IPS-NIHi7 (cell line): Measurements from ENCODE around the gene IRF7.

Source experiments
- DNase-seq: peaks from one replicate; pipeline ENCODE4 v3.0.0; 2012; ENCODE audit warnings: mixed read lengths; ENCODE audit errors: extremely low spot score

Gene IRF7

DNA sequence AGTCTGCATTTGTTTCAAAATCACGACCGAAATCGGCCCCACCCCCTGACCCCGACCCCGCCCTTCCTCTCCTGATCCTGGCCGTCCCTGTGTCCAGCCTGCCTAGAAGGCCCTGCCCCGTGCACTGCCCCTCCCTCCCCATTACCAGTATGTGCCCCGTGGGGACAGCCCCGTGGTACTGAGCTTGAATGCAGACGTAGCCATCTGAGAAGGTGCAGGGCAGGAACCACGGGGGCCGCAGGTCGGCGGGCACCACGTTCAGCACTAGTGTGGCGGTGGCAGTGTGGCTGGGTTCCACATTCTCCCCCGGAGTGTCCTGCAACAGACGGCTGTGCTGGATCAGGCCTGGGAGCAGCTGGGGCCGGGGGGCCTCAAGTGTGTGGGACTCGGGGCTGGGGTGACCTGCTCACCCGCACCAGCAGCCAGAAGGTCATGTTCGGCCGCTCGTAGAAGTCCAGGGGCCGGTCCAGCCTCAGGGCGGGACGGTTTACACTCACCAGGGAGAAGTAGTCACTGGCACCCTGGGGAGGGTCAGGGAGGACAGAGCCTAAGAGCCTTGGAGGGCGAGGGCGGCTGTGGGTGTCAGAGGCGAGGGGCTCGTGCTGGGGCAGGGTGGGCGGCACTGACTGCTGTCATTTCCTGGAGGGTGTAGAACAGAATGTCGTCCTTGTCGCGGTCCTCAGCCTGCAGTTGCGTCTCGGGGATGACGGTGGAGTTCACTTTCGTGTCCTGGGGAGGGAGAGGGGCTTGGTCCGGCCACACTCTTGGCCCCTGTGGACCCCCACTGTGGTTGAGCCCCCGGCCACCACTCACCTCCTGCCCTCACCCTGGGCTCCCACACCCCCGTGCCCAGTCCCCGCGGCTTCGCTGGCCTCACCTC lies 5.4 kb upstream of the IRF7 start:
- no peak for DNase-seq

DNA sequence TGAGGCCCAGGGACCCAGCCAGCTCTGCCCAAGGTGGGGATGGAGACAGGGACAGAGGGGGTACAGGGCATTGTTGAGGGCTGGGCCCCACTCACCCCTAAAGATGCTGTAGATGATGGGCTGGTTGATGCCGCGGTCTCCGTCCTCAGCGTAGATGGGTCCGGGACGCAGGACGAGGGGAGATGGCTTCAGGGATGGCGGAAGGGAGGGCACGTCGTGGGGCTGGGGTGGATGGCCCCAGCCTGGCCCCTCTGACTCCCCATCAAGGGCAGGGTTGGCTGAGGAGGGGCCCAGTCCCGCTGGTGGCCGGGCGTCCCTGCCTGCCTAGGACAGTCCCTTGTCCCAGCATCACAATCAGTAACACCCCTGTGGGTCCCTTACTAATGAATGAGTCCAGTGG lies 4.5 kb upstream of the IRF7 start:
- no peak for DNase-seq

DNA sequence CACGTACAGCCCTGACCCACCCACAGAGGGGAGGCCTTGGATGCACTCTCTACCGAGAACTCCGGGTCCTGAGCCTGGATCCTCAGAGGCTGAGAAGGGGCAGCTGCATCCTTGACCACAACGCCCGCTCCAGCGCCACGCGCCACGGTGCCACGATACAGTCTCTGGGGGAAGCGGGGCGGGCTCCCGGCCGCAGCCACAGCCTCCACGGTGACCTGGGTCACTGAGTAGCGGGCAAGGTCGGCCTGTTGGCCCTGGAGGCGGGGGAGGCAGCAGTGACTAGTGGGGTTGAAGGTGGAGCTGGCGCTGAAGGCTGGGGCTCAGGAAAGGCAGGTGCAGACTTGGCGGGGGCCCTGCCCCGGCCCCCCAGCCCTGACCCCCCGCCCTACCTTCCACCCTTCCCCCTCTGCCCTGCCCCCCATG lies 3.9 kb upstream of the IRF7 start:
- no peak for DNase-seq

DNA sequence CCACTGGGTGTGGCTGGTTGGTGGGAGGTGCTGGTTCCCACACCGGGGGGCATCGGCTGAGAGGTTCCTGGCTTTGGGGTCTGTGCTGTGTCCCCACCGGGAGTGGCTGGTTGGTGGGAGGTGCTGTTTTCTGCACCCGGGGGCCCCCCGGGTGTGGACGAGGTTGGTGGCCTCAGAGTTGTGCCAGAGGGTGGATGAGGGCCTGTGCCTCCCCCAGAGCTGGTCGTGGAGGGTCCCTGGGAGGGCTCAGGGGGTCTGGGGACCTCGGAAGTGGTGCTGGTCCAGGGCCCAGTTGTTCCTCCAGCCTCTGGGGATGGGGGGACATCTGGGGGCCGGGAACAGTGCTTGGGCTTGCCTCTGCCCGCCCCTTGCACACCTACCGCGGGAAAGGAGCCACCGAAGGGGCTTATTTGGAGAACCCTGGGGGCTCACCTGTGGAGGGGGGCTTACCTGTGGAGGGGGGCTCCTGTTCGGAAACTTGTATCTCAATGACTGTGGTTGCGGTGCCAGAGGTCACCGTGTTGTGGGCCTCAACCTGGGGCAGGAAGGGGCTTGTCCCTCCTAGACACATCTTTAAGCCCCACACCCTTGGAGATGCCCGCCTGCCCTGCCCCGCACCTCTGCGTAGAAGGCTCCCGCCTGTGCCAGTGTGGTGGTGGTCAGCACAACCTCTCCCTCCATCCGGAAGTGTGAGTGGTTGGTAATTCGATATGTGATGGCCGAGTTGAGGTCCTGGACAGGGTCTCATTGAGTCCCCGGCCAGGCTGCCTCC lies 3.3 kb upstream of the IRF7 start:
- no peak for DNase-seq

DNA sequence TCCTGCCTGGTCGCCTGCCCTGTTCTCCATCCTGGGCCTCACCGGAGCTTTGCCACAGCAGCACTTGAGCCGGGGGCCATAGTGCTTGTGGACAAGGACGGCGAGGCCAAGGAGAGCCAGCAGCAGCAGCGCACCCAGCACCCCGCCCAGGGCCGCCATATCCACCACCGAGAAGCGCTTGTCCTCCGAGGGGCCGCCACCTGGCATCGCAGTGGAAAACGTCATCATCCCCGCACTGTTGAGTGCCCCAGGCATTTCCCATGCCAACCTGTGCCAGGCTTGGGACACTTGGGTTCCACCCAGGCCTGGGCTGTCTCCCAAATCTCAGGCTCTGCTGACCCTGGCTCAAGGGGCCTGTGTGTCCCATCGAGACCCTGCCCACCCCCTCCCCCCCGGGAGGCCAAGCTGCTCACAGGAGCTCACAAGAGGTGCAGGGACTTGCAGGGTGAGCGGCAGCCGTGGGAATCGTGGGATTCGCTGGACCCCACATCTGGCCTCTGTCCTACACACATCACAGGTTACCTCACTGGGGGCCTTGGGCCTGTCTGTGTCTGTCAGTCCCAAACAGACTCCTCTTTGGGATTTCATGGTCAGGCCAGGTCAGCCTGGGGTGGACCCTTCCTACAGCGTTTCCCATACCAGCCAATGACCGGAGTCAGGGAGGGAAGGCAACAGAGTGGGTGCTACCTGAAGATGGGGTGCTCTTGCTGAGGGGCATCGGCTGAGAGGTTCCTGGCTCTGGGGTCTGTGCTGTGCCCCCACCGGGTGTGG lies 2.3 kb upstream of the IRF7 start:
- DNase-seq, result no peak

DNA sequence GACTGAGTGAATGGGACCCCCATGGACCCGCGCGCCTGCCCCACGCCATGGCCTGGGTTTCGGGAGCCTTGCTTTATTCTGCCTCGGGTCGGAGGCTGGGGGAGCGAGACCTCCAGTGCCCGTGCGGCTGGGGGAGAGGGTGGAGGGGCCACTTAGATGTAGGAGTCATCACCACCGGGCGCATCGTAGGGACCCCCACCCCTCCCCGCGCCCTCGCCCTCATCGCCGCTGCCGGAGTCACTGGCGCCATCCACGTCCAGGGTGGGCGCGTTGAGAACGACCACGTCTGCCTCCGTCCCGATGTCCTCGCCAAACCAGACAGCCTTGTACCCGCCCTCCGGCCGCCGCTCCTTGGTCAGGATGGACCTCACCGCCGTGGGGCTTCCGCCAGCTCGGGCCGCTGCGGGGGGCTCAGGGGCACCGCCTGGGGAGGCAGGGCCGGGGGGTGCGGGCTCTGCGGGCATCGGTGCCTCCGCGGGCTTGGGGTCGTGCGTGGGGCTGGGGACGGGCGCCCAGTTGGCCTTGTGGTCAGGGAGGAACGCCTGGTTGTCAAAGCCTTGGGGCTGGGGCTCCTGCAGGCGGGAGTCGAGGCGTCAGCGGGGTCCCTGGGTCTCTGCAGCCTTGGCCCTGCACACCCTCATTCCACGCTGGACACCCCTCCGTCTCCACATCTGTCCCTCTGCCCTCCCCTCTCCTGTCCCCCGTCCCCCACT lies 1.6 kb upstream of the IRF7 start:
- no peak for DNase-seq

DNA sequence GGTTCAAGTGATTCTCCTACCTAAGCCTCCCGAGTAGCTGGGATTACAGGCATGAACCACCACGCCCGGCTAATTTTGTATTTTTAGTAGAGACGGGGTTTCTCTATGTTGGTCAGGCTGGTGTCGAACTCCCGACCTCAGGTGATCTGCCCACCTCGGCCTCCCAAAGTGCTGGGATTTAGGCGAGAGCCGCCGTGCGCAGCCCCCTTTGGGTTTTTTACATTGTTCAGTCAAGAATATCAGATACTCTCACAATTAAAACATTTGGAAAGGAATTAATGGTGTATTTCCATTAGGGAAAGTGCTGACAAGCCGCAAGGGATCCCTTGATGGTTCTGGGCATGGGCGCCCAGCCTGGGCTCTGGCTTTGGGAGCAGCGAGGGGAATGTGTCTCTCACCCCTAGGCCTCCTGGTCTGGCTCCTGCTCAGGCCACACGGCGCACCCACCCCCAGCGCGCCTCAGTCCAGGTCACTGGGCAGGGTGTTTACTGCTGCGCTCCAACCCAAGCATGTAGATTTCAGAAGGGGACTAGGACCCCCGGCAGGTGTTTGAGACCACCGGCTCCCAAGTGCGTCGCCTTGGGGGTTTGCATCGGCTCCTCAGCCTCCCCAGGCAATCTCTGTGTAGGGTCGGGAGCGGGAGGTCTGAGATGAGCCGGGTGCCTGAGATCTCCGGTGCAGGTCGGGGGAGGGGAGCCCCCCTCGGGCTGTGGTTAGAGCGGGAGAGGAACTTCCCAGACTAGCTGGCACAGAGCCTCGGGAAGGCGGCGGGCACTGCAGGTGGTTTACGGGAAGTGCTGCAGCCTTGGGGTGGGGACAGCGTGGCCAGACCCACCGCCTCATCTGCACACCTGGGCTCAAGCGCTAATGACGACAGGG lies 809 bp upstream of the IRF7 start:
- DNase-seq, result no peak

DNA sequence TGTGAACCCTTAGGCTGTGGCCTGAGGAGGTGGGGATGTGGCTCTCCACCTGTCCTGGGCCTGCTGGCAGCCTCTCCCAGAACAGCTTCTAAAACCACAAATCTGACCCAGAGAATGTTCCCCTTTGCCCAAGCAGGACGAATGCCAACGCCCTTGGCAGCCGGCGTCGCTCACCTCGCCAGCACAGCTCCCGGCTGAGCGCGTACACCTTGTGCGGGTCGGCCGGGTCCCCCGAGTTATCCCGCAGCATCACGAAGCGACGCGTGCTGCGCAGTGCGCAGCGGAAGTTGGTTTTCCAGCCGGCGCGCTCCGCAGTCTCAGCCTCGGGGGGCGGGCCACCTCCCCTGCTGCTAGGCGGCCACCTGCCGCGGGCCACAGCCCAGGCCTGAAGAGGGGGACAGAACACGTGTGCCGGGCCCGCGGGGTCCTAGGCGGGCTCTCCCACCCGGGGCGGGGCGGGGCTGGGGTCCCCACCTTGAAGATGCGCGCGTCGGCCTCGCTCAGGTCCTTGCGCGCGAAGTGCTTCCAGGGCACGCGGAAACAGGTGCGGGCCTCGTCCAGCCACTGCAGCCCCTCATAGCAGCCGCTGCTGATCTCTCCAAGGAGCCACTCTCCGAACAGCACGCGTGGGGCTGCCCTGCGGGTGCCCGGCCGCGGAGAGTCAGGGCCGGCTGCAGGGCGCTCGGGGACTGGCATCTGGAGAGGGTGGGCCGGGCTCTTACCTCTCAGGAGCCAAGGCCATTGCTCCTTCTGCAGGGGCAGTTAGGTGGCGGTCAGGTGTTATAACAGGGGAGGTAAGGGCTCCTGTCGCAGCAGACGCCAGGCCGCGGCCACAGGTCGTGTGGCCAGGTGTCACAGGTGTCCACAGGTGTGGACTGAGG lies 887 bp downstream of the IRF7 start:
- DNase-seq, result no peak

DNA sequence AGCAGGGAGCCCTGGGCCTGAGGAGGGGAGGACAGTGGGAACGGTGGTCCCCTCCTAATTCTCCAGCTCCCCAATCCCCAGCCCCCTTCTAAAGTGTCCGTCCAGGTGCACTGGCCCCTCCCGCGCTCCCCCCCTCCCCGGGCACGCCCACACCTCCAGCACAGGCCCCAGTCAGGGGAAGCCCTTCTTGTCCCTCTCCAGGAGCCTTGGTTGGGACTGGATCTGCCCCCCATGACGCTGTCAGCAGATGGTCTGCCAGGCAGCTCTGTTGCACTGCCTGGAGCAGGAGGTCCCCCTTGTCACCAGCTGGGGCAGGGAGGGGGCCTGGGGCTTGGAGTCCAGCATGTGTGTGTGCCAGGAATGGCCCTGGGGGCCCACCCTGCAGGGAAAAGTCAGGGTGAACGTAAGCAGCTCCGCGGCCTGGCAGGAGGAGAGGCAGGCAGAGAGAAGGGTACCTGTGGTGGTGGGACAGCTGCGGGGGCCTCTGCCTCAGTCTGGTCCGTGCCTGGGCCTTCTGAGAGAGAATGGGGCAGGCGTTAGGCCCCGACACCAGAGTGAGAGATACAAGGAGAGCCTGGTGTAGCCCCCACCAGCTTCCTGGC lies 1.6 kb downstream of the IRF7 start:
- no peak for DNase-seq

DNA sequence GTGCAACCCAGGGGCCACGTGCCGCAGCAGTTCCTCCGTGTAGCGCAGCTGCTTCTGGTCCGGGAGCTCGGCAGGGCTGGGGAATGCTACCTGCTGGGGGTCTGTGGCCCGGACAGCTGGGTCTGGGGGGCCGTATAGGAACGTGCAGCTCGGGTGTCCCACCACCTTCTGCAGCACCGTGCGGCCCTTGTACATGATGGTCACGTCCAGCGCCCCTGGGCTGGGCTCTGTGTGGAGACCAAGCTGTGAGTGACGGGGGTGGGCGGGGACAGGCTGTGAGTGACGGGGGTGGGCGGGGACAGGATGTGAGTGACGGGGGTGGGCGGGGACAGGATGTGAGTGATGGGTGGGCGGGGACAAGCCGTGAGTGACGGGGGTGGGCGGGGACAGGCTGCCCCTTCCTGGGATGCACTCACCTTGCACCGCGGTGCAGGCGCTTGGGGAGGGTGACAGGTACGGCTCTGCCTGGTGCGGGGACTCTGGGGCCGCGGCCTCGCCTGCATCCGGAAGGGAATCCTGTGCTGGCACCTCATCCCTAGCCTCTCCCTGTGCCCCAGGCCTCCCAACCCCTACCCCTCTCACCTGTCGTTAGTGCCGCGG lies 2.3 kb downstream of the IRF7 start:
- peak; percentile 88 for DNase-seq

DNA sequence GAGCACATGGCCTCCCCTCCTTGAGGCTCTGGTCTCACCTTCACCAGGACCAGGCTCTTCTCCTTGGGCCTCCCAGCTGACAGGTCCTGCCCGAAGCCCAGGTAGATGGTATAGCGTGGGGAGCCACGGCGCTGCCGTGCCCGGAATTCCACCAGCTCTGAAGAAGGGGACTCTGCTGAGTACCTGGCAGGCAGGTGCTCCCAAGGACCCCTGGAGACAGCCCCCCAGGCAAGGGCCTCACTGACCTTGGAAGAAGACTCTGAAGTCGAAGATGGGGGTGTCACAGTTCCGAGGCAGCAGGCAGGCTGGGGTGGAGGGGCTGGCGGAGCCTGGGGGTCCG lies 2.8 kb downstream of the IRF7 start:
- no peak for DNase-seq

DNA sequence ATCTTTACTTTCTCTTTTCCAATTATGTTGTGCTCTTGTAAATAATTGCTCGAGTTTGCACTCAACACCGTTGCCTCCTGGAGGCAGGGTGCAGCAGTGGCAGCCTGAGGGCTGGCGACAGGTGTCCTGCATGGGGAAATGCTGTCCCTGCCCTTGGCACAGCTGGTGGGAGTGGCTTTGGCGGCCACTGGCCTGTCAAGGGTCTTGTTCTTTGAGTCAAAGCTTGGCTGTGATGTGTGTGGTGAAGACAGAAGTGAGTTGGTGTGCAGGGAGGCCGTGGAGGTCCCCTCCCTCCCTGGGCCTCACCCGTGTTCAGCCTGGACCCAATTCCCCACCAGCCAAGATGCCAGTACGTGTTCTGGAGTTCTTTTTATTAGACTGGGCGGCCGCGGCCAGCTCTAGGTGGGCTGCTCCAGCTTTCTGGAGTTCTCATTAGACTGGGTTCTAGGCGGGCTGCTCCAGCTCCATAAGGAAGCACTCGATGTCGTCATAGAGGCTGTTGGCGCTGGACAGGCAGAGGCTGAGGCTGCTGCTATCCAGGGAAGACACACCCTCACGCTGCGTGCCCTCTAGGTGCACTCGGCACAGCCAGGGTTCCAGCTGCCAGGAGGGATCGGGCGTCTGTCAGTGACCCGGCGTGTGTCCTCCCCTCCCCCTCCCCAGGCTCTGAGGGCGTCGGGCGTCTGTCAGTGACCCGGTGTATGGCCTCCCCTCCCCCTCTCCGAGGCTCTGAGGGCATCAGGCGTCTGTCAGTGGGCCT lies 3.4 kb downstream of the IRF7 start:
- DNase-seq, result no peak

DNA sequence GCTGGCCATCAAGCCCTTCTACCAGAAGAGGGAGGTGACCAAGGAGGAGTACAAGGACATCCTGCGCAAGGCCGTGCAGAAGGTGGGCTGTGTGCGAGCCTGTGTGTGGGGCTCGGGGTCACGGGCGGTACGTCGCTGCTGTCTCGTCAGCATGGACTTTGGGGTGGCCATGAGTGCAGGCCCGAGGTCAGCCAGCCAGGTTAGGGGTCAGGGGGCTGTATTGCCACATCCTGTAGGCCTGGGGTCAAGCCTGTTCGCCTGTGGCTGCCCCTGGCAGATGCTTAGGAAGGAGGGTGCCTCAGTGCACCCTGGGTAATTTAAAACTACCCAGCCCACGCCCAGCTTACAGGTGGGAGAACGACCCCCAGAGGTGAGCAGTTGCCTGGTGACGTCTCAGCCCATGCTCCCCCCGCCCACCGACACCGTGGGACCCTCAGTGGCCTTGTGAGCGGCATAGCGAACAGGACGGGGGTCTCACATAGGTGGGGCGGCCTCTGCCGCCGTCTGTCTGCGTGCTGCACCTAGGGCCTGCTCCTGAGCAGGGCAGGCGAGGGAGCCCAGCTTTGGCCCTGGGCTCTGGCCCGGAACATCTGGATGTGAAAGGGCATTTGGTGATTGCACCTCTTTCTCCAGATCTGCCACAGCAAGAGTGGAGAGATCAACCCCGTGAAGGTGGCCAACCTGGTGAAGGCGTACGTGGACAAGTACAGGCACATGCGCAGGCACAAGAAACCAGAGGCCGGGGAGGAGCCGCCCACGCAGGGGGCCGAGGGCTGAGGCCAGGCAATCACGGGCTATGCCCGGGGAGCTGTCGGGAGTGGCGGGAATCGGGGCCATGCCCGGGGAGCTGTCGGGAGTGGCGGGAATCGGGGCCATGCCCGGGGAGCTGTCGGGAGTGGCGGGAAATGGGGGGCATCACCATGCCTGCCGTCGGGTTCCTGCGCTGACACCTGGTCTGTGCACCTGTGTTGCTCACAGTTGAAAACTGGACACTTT lies 4.5 kb downstream of the IRF7 start:
- DNase-seq, result no peak

DNA sequence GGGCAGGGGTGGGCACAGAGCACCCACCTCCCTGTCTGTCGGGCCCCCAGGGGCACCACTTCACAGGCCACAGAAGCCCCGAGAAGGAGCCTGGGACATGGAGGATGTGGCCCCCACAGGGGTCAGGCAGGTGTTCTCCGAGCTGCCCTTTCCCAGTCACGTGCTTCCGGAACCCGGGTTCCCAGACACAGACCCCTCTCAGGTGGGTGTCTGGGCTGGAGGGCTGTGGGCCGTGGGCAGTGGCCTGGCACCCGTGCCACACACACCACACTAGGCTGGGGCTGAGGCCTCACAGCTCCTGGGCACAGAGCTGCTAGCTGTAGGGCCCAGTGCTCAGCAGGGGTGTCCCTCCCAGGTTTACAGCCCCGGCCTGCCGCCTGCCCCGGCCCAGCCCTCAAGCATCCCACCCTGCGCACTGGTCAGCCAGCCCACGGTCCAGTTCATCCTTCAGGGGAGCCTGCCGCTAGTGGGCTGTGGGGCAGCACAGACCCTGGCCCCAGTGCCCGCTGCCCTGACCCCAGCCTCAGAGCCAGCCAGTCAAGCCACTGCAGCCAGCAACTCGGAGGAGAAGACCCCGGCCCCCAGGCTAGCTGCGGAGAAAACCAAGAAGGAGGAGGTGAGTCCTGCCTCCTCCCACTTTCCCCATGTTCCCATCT lies 5.5 kb downstream of the IRF7 start:
- no peak for DNase-seq

DNA sequence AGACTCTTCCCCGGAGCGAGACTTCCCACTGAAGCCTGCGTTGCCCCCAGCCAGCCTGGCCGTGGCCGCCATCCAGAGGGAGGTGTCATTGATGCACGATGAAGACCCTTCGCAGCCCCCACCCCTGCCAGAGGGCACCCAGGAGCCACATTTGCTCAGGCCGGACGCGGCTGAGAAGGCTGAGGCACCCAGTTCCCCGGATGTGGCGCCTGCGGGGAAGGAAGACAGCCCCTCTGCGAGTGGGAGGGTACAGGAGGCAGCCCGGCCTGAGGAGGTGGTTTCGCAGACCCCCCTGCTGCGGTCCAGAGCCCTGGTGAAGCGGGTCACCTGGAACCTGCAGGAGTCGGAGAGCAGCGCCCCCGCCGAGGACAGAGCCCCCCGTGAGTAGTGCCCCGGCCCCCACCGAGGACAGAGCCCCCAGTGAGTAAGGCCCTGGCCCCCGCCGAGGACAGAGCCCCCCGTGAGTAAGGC lies 6.4 kb downstream of the IRF7 start:
- DNase-seq, result no peak

DNA sequence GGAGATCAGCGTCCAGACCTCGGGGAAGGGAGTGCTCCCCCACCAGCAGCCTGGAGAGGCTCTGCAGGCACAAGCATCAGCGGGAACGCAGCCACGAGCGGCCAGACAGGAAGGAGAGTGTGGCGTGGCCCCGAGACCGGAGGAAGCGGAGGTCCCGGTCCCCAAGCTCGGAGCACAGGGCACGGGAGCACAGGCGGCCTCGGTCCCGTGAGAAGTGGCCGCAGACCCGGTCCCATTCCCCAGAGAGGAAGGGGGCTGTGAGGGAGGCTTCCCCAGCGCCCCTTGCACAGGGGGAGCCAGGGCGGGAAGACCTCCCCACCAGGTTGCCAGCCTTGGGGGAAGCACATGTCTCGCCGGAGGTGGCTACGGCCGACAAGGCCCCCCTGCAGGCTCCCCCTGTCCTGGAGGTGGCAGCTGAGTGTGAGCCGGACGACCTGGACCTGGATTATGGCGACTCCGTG lies 6.9 kb downstream of the IRF7 start:
- no peak for DNase-seq
